Large intestine (tissue), 3 donors: ENCODE data around the gene CCBE1. TPM values are rescaled to one million over a fixed set of nuclear protein-coding genes. Genes with fewer than 3 reads are reported as not detected.

Source experiments
- DNase-seq, 2 donors: peaks; one replicate each; pipeline versions ENCODE4 v3.0.0 to v3.0.0-alpha.2; 2013
- H3K27ac ChIP-seq: one replicate; pipeline ENCODE4 v1.5.1; 2013; ENCODE audit warnings: low read length
- H3K27me3 ChIP-seq: 2 replicates; pipeline ENCODE4 v1.6.1; 2013; ENCODE audit warnings: low read length; ENCODE audit not compliant: control insufficient read depth, insufficient read depth
- H3K36me3 ChIP-seq: 2 replicates; pipeline ENCODE4 v1.6.1; 2013; ENCODE audit warnings: low read length; ENCODE audit not compliant: control insufficient read depth, insufficient read depth
- H3K4me1 ChIP-seq: one replicate; pipeline ENCODE4 v1.6.1; 2013; ENCODE audit warnings: low read length; ENCODE audit not compliant: control insufficient read depth, insufficient read depth
- H3K4me3 ChIP-seq: one replicate; pipeline ENCODE4 v1.5.1; 2013; ENCODE audit warnings: low read length
- H3K9me3 ChIP-seq: one replicate; pipeline ENCODE4 v1.6.1; 2013; ENCODE audit warnings: mild to moderate bottlenecking, low read depth, low read length, moderate library complexity; ENCODE audit not compliant: control insufficient read depth
- WGBS: methylation state at CpG from one replicate; pipeline ENCODE4 v1.1.5; 2013; ENCODE audit warnings: low lambda C conversion rate; ENCODE audit not compliant: insufficient coverage; 5-methylcytosine and 5-hydroxymethylcytosine counted together
- polyA plus RNA-seq: library from polyadenylated mRNA; unstranded; fragments of 120-200 nt; gene quantifications from one replicate; pipeline ENCODE4 v1.2.1, GENCODE V29; 2013

Gene CCBE1
- polyA plus RNA-seq, 1 donor = 2.5 TPM

- WGBS = no CpG with 5 or more reads among the region's 1 CpG
- H3K27me3 ChIP-seq = peaks cover 10% of the 10 kb centered on the region
- H3K27ac ChIP-seq = no peak overlapping the region
- DNase-seq = no peak
- no peak overlapping the region for H3K4me3 ChIP-seq
- no peaks in the 10 kb centered on the region for H3K36me3 ChIP-seq
- no peaks in the 10 kb centered on the region for H3K9me3 ChIP-seq
- no peaks in the 10 kb centered on the region for H3K4me1 ChIP-seq
Measured at GRCh38 chr18:59446012-59446411, 251.2 kb downstream of the CCBE1 start.

- WGBS = no CpG with 5 or more reads among the region's 4 CpGs
- no peak overlapping the region for H3K4me3 ChIP-seq
- no peak for DNase-seq
- no peaks in the 10 kb centered on the region for H3K27me3 ChIP-seq
- no peaks in the 10 kb centered on the region for H3K36me3 ChIP-seq
- no peaks in the 10 kb centered on the region for H3K4me1 ChIP-seq
- no peak overlapping the region for H3K27ac ChIP-seq
- no peaks in the 10 kb centered on the region for H3K9me3 ChIP-seq
Measured at GRCh38 chr18:59437851-59438569, 259.2 kb downstream of the CCBE1 start.

DNA sequence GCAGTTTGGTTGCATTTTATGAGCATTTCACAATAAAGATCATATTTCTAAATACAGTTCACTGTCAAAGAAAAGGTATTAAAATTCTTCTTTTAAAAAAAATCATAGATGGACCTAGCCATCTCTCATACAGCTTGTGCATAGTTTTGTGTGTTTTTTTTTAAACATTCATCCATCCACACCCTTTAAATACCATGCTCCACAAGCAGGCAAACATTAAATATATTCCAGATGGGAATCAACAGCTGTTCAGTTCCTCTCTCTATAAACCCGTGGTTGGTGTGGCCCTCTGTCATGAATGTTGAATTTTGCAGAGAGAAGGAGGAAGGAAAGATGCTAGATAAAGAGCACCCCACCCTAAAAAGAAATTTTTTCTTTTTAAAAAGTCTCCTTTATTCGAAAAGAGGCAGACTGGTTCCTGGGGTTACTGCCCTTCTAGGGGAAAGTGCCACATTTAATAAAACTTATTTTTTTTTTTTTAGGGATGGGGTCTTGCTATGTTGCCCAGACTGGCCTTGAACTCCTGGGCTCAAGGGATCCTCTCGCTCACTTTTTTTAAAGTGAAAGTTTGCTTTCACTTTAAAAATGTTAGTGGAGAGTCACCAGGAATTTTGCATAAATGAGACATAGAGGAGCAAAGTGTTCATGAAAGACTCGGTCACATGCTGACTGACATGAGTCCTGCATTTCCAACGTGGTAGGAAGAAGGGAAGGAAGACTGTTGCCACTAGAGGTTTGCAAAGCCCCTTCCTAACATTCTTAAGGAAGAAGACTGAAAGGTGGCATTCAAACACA, 264.2 kb downstream of the CCBE1 start:
- Histone ChIP-seq H3K4me1 (no peaks in the 10 kb centered on the region), H3K36me3 (no peaks in the 10 kb centered on the region), H3K4me3 (no peak overlapping the region), H3K27ac (no peak overlapping the region), H3K9me3 (no peaks in the 10 kb centered on the region), H3K27me3 (no peaks in the 10 kb centered on the region)
- 80% methylated on average over 1 of the region's 5 CpGs for WGBS
- DNase-seq = no peak

GRCh38 chr18:59431131-59431530, 266.1 kb downstream of the CCBE1 start:
- Histone ChIP-seq H3K4me1 (no peaks in the 10 kb centered on the region), H3K9me3 (no peaks in the 10 kb centered on the region)
- WGBS = no CpG with 5 or more reads among the region's 1 CpG

GRCh38 chr18:59429608-59430007, 267.6 kb downstream of the CCBE1 start:
- Histone ChIP-seq H3K4me1 (no peaks in the 10 kb centered on the region), H3K4me3 (no peak overlapping the region), H3K36me3 (no peaks in the 10 kb centered on the region), H3K9me3 (no peaks in the 10 kb centered on the region), H3K27ac (no peak overlapping the region), H3K27me3 (no peaks in the 10 kb centered on the region)
- DNase-seq = no peak
- WGBS = no CpG with 5 or more reads among the region's 7 CpGs

More at GRCh38 chr18:59431131-59431530, 266.1 kb downstream of the CCBE1 start:
- no peak overlapping the region for H3K27ac ChIP-seq
- DNase-seq = no peak
- no peaks in the 10 kb centered on the region for H3K36me3 ChIP-seq
- H3K27me3 ChIP-seq = no peaks in the 10 kb centered on the region
- H3K4me3 ChIP-seq = no peak overlapping the region

GRCh38 chr18:59428018-59428417, 269.2 kb downstream of the CCBE1 start:
- Histone ChIP-seq H3K4me3 (no peak overlapping the region), H3K4me1 (no peaks in the 10 kb centered on the region), H3K36me3 (no peaks in the 10 kb centered on the region), H3K9me3 (no peaks in the 10 kb centered on the region), H3K27me3 (no peaks in the 10 kb centered on the region), H3K27ac (no peak overlapping the region)
- DNase-seq = no peak
- no CpG with 5 or more reads among the region's 1 CpG for WGBS

DNA sequence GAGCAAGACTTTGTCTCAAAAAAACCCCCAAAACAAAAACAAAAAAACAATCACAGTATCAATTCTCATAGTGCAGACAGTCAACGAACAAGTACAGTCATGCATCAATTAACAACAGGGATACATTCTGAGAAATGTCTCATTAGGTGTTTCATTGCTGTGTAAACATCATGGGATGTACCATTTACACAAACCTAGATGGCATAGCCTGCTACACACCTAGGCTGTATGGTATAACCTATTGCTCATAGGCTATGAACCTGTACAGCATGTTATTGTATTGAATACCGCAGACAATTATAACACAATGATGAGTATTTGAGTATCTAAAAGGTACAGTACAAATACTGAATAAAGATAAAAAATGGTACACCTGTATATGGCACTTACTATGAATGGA, 270.4 kb downstream of the CCBE1 start:
- DNase-seq = no peak
- H3K4me1 ChIP-seq = no peaks in the 10 kb centered on the region
- H3K9me3 ChIP-seq = no peaks in the 10 kb centered on the region
- no peaks in the 10 kb centered on the region for H3K36me3 ChIP-seq
- H3K27ac ChIP-seq = no peak overlapping the region
- no peaks in the 10 kb centered on the region for H3K27me3 ChIP-seq
- WGBS = no CpG with 5 or more reads among the region's 2 CpGs
- H3K4me3 ChIP-seq = no peak overlapping the region

DNA sequence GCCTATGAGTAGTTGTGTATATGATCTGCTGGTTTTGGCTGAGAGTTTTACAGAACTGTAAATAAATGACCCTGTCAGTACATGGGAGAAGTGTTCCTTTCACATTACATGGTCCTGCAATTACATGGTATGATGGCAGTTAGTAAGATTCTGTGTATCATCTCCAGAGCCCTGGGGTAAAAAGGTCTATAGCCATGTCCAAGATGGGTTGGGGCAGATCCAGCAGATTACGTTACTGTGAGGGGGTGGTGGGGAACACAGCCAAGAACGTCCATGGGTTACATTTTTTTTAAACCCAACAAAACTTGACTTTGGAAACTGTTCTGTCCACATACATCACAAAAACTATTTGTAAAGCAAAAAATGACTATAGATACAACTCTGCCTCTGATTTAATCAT, 274.0 kb downstream of the CCBE1 start:
- H3K4me1 ChIP-seq = no peaks in the 10 kb centered on the region
- no peak overlapping the region for H3K27ac ChIP-seq
- peaks cover 5% of the 10 kb centered on the region for H3K27me3 ChIP-seq
- H3K9me3 ChIP-seq = no peaks in the 10 kb centered on the region
- no CpG with 5 or more reads among the region's 2 CpGs for WGBS
- H3K4me3 ChIP-seq = no peak overlapping the region
- DNase-seq = no peak
- H3K36me3 ChIP-seq = no peaks in the 10 kb centered on the region

GRCh38 chr18:59420244-59420643, 277.0 kb downstream of the CCBE1 start:
- DNase-seq = no peak
- no peak overlapping the region for H3K4me3 ChIP-seq
- no peak overlapping the region for H3K27ac ChIP-seq
- H3K36me3 ChIP-seq = no peaks in the 10 kb centered on the region
- H3K4me1 ChIP-seq = no peaks in the 10 kb centered on the region
- peaks cover 5% of the 10 kb centered on the region for H3K27me3 ChIP-seq
- H3K9me3 ChIP-seq = no peaks in the 10 kb centered on the region
- WGBS = no CpG with 5 or more reads among the region's 4 CpGs

DNA sequence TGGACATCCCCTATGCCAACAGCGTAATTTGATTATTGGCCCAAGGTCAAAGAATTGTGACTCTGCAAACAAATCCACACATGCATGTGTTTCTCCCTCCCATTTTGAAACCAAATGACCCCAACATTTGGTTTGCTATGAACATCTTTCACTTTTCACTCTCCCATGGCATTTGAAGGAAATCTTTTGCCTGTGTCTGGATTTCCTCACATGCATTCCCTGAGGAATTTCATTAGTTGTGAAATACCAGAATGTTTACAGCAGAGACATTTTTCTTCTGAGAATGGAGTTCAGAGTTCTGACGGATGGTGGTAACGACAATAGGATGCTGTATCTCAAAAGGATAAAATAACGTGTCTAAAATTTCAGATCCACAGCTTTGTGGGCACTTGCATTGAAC, 277.8 kb downstream of the CCBE1 start:
- H3K9me3 ChIP-seq = no peaks in the 10 kb centered on the region
- H3K27me3 ChIP-seq = peaks cover 5% of the 10 kb centered on the region
- H3K27ac ChIP-seq = no peak overlapping the region
- no peak for DNase-seq
- no peak overlapping the region for H3K4me3 ChIP-seq
- no peaks in the 10 kb centered on the region for H3K4me1 ChIP-seq
- no CpG with 5 or more reads among the region's 4 CpGs for WGBS
- H3K36me3 ChIP-seq = no peaks in the 10 kb centered on the region
